Measurements from ENCODE around the gene ZFYVE28.

Gene ZFYVE28

GRCh38 chr4:2301225-2301642 is 117.2 kb downstream of the ZFYVE28 start:
- DNase-seq = no peak

- DNase-seq = no peak
Observed at GRCh38 chr4:2300431-2301224, 117.8 kb downstream of the ZFYVE28 start.

- DNase-seq = no peak
Observed at GRCh38 chr4:2299794-2300193, 118.7 kb downstream of the ZFYVE28 start.

- no peak for DNase-seq
Observed at GRCh38 chr4:2298532-2298991, 119.9 kb downstream of the ZFYVE28 start.

- DNase-seq = no peak
Observed at GRCh38 chr4:2297606-2298531, 120.6 kb downstream of the ZFYVE28 start.

- no peak for DNase-seq
Observed at GRCh38 chr4:2296631-2297601, 121.5 kb downstream of the ZFYVE28 start.

- no peak for DNase-seq
Observed at GRCh38 chr4:2295900-2296442, 122.5 kb downstream of the ZFYVE28 start.

- DNase-seq = no peak
Observed at GRCh38 chr4:2295500-2295899, 122.9 kb downstream of the ZFYVE28 start.

- DNase-seq = no peak
Observed at GRCh38 chr4:2292646-2293108, 125.8 kb downstream of the ZFYVE28 start.

GRCh38 chr4:2291705-2292645 is 126.5 kb downstream of the ZFYVE28 start:
- DNase-seq = no peak

GRCh38 chr4:2290974-2291704 is 127.3 kb downstream of the ZFYVE28 start:
- peak; percentile 84 for DNase-seq

GRCh38 chr4:2290488-2290887 is 128.0 kb downstream of the ZFYVE28 start:
- DNase-seq = no peak

- no peak for DNase-seq
Observed at GRCh38 chr4:2289955-2290333, 128.5 kb downstream of the ZFYVE28 start.

GRCh38 chr4:2289311-2289954 is 129.0 kb downstream of the ZFYVE28 start:
- no peak for DNase-seq

- no peak for DNase-seq
Observed at GRCh38 chr4:2288051-2288541, 130.3 kb downstream of the ZFYVE28 start.

GRCh38 chr4:2287594-2287915 is 130.9 kb downstream of the ZFYVE28 start:
- DNase-seq = no peak

GRCh38 chr4:2286904-2287593 is 131.4 kb downstream of the ZFYVE28 start:
- no peak for DNase-seq

- no peak for DNase-seq
Observed at GRCh38 chr4:2285613-2286381, 132.6 kb downstream of the ZFYVE28 start.

Measured in CD4-positive, alpha-beta T cell treated with Interleukin-21 for 1 hour (primary cell).